ENCODE data around the gene FAM237B.

- no peak for TF ChIP-seq POLR2AphosphoS5 (IDR thresholded peaks at IDR 0.05; ENCODE audit: low read depth, low read length)
- TF ChIP-seq POLR2A (IDR thresholded peaks at IDR 0.05; ENCODE audit: low read depth, low read length), result no peak
- no peak for TF ChIP-seq TAF1 (IDR thresholded peaks at IDR 0.05; ENCODE audit: borderline replicate concordance, low read depth, low read length)
Measured at GRCh38 chr7:90272242-90272641, 48.9 kb downstream of the FAM237B start.
